ENCODE data around the gene MX2.
"Not testable (repeated sequence)": the region's sequence is repeated elsewhere in the genome, so short reads cannot be mapped to it uniquely, and the experiment has no call there.

The MX2 gene

DNA sequence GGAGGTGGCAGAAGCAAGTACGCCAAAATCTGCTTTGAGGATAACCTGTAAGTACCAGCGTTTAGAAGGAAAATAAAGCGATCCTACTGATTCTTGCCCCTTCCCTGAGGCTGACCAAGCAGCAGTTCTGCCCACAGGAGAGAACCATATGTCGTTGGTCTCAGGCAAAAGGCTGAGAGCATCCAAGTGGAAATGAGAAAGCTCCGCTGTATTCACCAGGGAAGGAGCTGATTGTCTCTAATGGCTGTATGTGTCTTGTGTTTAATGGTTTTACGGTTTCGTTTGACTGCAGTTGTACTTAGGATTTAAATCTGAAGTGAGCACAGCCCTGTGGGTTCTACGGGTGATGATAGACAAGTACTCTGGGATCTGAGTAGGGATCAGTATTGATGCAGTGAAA lies 23.4 kb upstream of the MX2 start:
- no peak for DNase-seq (ENCODE audit: low read depth in 2 of 2)

GRCh38 chr21:41342035-41342434 lies 19.8 kb upstream of the MX2 start:
- DNase-seq (ENCODE audit: low read depth in 2 of 2) = no peak

DNA sequence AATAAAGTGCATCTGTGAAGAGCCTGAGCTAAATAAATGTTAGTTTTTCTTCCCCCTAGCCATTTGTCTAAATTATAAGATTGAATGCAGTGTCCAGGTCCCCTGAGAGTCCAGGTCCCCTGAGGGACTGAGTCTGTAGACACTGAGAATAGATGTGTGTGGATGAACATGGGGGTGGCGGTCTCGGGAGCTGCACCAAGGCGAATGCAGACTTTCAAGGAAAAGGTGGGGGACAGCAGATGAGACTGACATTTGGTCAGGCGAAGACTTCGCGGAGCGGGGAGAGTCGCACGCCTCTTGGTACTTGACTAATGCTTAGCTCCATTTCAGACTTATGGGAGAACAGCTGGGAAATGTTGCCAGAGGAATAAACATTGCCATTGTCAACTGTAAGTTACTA lies 17.7 kb upstream of the MX2 start:
- DNase-seq (ENCODE audit: low read depth in 2 of 2) = no peak

- no peak for DNase-seq (ENCODE audit: low read depth in 2 of 2)
Measured at GRCh38 chr21:41345356-41345755, 16.5 kb upstream of the MX2 start.

GRCh38 chr21:41345934-41346685 lies 15.7 kb upstream of the MX2 start:
- no peak for DNase-seq (ENCODE audit: low read depth in 2 of 2)

- DNase-seq (ENCODE audit: low read depth in 2 of 2) = no peak
Measured at GRCh38 chr21:41346758-41347157, 15.1 kb upstream of the MX2 start.

DNA sequence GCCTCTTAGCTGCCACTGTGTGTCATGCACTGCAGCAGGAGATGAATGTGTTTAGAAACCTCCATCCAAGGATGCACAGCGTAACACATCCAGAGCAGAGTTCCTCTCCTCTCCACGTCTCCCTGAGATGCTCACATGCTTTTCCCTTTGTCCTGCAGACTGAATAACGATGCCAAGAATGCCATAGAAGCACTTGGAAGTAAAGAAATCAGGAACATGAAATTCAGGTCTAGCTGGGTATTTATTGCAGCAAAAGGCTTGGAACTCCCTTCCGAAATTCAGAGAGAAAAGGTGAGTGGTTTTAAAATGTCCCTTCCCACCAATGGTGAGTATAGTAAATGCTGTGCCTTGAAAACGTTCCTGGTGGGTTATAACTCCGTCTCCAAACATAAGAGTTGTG lies 13.4 kb upstream of the MX2 start:
- no peak for DNase-seq (ENCODE audit: low read depth in 2 of 2)

- no peak for DNase-seq (ENCODE audit: low read depth in 2 of 2)
Measured at GRCh38 chr21:41349126-41349525, 12.7 kb upstream of the MX2 start.

- DNase-seq (ENCODE audit: low read depth in 2 of 2) = no peak
Measured at GRCh38 chr21:41349619-41350390, 12.0 kb upstream of the MX2 start.

DNA sequence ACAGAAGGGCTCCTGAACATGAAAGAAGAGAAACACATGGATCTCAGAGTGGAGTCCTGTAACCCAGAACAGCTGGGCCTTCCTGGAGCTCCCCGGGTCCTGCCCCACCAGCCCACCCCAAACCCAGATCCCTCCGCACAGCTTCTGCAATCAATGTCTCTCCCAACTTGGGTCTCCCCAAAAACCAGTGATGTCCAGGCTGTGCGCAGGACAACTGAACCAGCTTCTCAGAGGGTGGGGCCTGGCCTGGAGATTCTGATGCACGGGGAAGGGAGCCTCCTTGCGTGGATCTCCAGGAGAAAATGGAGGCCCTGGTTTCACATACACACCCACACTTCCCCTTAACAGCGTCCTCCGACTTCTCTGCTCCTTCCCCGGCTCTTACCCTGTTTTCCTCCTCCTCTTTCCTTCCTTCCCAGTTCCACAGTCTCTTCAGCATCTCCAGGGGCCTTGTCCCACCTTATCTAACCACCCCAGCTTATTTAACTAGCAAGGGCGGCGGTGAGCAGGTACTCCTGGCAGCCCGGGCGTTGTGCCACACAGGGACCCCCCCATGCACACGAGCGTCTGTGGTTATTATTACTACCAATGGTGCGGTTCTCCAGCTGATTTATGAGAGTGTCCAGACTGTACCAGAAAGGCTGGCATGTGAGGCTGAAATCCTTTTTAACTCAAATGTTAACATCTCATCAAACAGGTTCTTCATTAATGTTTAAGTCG lies 11.2 kb upstream of the MX2 start:
- DNase-seq (ENCODE audit: low read depth in 2 of 2) = no peak

- no peak for DNase-seq (ENCODE audit: low read depth in 2 of 2)
Measured at GRCh38 chr21:41357546-41357945, 4.3 kb upstream of the MX2 start.

DNA sequence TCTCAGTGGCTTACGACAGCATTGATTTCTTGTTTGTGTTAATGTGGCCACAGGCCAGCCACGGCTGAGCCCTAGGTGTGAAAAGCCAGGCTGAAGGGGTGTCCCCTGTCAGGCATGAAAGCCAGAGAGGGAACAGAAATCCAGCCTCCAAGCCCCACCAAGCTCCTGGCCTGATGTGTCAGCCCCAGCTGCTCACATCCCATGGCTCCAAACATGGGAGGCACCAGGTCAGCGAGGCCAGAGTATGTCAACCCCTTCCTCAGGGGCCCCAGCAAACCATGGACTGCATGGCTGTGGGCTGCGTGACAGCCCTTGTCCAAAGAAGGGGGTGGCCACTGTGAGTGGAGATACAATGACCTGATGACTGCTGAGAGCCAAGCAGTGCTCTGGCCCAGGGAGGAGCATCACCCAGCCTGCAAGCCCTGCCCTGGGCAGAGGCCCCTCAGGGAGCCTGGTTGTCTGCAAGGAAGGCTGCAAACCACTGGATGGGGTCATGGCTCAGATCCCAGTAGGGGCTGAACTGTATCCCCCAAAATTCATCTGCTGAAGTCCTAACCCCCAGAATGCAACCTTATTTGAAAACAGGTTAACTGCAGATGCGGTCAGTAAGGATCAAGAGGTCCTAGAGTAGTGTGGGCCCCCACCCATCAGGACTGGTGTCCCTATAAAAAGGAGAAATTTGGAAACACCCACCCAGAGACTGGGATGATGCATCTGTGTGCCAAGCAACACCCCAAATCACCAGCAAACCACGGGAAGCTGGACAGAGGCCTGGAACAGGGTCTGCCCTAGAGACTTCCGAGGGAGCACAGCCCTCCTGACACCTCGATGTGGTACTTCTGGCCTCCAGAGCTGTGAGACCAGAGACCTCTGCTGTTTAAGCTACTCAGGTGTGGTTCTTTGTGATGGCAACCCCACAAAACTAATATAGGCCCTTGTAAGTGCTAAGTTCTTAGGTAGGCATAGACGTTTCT lies 3.3 kb upstream of the MX2 start:
- DNase-seq (ENCODE audit: low read depth in 2 of 2) = no peak

GRCh38 chr21:41359286-41359685 lies 2.5 kb upstream of the MX2 start:
- DNase-seq (ENCODE audit: low read depth in 2 of 2) = no peak

GRCh38 chr21:41359754-41360071 lies 2.1 kb upstream of the MX2 start:
- DNase-seq (ENCODE audit: low read depth in 2 of 2) = not testable (repeated sequence)

DNA sequence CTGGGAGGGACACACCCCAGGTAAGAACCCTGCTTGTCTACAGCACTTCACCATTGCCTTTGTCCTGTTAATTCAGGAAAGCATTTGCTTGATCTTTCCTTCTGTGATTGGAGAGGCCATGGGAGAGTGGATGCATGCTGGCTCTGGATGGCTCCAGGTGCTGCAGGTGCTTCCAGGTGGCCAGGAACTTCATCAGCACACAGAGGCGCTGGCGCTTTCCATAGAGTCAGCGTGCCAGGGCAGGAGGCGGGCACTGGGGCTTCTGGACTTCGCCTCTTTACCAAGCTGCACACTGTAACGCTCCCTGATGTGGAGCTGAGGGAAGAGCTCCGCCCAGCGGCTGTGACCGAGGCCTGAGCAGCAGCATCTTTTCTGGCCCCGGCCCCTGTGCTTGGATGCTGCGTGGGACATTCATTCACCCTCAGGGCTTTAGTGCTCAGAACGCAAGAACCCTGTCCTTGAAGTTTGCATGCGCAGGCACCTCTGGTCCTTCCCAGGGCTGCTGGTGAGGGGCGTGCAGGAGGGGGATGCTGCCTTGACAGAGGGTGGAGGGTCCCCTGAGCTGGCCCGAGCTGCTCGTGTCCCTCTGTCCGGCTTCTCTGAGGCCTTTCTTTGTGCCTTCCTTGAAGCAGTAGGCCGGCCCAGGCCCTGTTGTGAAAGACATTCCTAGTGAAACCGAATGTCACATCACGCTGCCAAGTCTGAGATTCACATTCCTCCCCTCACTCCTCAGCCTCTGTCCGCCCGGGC lies 1.6 kb upstream of the MX2 start:
- no peak for DNase-seq (ENCODE audit: low read depth in 2 of 2)

- DNase-seq (ENCODE audit: low read depth in 2 of 2) = no peak
Measured at GRCh38 chr21:41361053-41361785, 608 bp upstream of the MX2 start.

DNA sequence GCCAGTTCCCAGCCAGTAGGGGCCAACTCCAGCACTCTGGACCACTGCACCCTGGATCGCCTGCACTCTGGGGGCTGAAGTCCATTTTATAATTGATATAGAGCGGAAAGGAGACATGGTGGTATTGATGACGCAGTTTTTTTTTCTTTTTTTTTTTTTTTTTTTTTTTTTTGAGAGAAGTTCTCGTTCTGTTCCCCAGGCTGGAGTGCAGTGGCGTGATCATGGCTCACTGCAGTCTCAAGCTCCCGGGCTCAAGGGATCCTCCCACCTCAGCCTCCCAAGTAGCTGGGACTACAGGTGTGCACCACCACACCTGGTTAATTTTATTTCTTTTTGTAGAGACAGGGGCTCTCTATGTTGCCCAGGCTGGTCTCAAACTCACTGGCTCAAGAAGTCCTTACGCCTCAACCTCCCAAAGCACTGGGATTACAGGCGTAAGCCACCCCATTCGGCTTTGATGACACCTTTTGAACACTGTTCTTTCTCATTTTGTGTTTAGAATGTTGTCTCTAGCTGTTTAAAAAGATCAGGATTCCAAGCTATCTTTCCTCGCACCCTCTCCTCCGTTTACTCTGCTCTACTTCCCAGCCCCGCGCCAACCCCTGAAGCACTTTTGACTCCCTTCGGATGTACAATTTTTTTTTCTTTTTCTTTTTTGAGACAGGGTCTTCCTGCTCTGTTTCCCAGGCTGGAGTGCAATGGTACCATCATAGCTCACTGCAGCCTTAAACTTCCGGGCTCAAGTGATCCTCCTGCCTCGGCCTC lies 960 bp downstream of the MX2 start:
- no peak for DNase-seq (ENCODE audit: low read depth in 2 of 2)

DNA sequence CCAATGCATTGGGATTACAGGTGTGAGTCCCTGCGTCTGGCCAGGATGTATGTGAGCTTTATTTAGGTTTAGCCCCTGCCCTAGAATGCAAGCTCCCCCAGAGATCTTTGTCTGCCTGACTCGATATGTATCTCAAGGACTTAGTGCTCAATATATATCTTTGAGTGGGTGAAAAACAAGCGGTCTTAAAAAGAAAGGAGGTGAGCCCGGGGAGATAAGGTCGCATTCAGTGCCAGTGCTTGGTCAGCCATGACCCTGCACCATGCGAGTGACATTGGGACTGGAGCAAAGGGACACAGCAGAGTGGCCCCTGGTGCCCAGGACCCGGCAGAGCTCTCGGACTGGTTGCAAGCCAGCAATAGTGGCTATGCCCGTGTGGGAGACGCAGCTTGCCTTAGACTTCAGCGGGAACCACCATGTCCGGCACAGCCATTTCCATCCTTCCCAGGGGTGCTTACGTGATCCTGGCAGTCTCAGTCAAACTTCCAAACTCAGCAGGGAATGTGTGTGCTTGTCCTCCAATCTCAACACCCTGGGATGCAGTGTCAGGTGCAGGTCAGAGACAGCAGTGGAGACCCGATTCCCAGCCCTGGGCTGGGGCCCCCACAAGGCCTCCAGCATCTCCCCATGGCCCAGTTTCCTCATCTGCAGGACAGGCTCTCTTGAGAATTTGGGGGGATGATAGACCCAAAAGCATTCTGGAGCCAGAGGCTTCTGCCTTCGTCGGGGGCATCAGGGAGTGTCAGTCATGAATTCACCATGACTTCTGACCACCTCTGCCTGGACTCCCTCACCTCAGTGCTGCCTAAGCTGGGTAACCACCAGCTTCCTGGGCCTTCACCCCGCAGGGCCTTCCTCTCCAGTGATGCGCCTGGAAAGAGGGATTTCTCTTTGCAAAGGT lies 1.8 kb downstream of the MX2 start:
- DNase-seq (ENCODE audit: low read depth in 2 of 2) = no peak

Data from stimulated activated CD4-positive, alpha-beta T cell treated with anti-CD3 and anti-CD28 coated beads, Interleukin-1b, Interleukin-23, amount 100 ng/mL, for 4 hours (primary cell).